WTC11 (cell line): ENCODE data around the gene SEMA3C. TPM values are rescaled to one million over a fixed set of nuclear protein-coding genes. Genes with fewer than 3 reads are reported as not detected.

ENCODE experiments used
- ATAC-seq: fragments of 200-7000 bp; cut with Tn5 transposase; 2 replicates; pipeline ENCODE4 v1.10.0; 2021; ENCODE audit warnings: mild to moderate bottlenecking, moderate library complexity
- CTCF ChIA-PET: fragments of 300-600 bp; sonication (Branson Sonifier 250); formaldehyde crosslinking; loops from one replicate; lab custom pipeline; 2021; ENCODE audit warnings: antibody characterized with exemption; lab: Charles Lee
- POLR2A ChIA-PET: fragments of 350-600 bp; sonication (Branson Sonifier 250); formaldehyde crosslinking; loops from one replicate; lab custom pipeline; 2021; ENCODE audit warnings: antibody characterized with exemption; lab: Charles Lee
- DNase-seq: peaks from one replicate; pipeline ENCODE4 v3.0.0; 2021; ENCODE audit warnings: low spot score
- H3K27ac Mint-ChIP-seq: 2 replicates; pipeline ENCODE4 v1.8.0; 2021; ENCODE audit warnings: mixed read lengths
- H3K27me3 Mint-ChIP-seq: 2 replicates; pipeline ENCODE4 v1.8.0; 2021; ENCODE audit warnings: low read depth, mild to moderate bottlenecking, moderate library complexity, mixed read lengths
- H3K36me3 Mint-ChIP-seq: 2 replicates; pipeline ENCODE4 v1.8.0; 2021; ENCODE audit warnings: mixed read lengths
- H3K4me1 Mint-ChIP-seq: 2 replicates; pipeline ENCODE4 v1.8.0; 2022; ENCODE audit warnings: mixed read lengths
- H3K4me3 Mint-ChIP-seq: 2 replicates; pipeline ENCODE4 v1.8.0; 2021; ENCODE audit warnings: mild to moderate bottlenecking, moderate library complexity, mixed read lengths
- H3K9me3 Mint-ChIP-seq: 2 replicates; pipeline ENCODE4 v1.8.0; 2021; ENCODE audit warnings: mixed read lengths
- CDX4 ChIP-seq: fragments of 250-450 bp; sonication (Bioruptor Pico); IDR thresholded peaks from 2 replicates; pipeline ENCODE4 v1.9.0; 2021; ENCODE audit warnings: moderate library complexity, mild to moderate bottlenecking, inconsistent platforms, borderline replicate concordance
- E2F5 ChIP-seq: sonication (generic); formaldehyde crosslinking; IDR thresholded peaks from 2 replicates; pipeline ENCODE4 v1.8.1; 2022; ENCODE audit warnings: mild to moderate bottlenecking, moderate library complexity, missing genetic modification reagents
- GRHL2 ChIP-seq: fragments of 250-450 bp; sonication (Bioruptor Pico); IDR thresholded peaks from 2 replicates; pipeline ENCODE4 v1.8.0; 2022; ENCODE audit warnings: mild to moderate bottlenecking, moderate library complexity; ENCODE audit not compliant: insufficient replicate concordance, severe bottlenecking
- IRF1 ChIP-seq: sonication (generic); formaldehyde crosslinking; IDR thresholded peaks from 2 replicates; pipeline ENCODE4 v1.8.0; 2023; ENCODE audit warnings: missing genetic modification reagents
- JAZF1 ChIP-seq: fragments of 250-450 bp; sonication (Bioruptor Pico); IDR thresholded peaks from 2 replicates; pipeline ENCODE4 v1.9.0; 2021; ENCODE audit warnings: moderate library complexity, mild to moderate bottlenecking, inconsistent platforms
- MAX ChIP-seq: sonication (generic); formaldehyde crosslinking; IDR thresholded peaks from 2 replicates; pipeline ENCODE4 v1.8.0; 2022; ENCODE audit warnings: mild to moderate bottlenecking, missing genetic modification reagents
- MYBL2 ChIP-seq: sonication (generic); formaldehyde crosslinking; IDR thresholded peaks from 2 replicates; pipeline ENCODE4 v1.8.1; 2023; ENCODE audit warnings: mild to moderate bottlenecking, moderate library complexity, missing genetic modification reagents
- NFATC4 ChIP-seq: fragments of 250-450 bp; sonication (Bioruptor Pico); IDR thresholded peaks from 2 replicates; pipeline ENCODE4 v1.9.0; 2021; ENCODE audit warnings: mild to moderate bottlenecking
- NFYB ChIP-seq: sonication (generic); formaldehyde crosslinking; conservative IDR thresholded peaks from 2 replicates; pipeline ENCODE4 v1.8.0; 2022; ENCODE audit warnings: low read depth, missing genetic modification reagents
- NR1H2 ChIP-seq: sonication (generic); formaldehyde crosslinking; IDR thresholded peaks from 2 replicates; pipeline ENCODE4 v1.9.0; 2021; ENCODE audit warnings: mild to moderate bottlenecking, moderate library complexity, missing genetic modification reagents
- NR2C2 ChIP-seq: sonication (generic); formaldehyde crosslinking; IDR thresholded peaks from 2 replicates; pipeline ENCODE4 v1.8.0; 2022; ENCODE audit warnings: mild to moderate bottlenecking, missing genetic modification reagents
- NR3C1 ChIP-seq: sonication (generic); formaldehyde crosslinking; conservative IDR thresholded peaks from 2 replicates; pipeline ENCODE4 v1.8.1; 2023; ENCODE audit warnings: low read depth, mild to moderate bottlenecking, missing genetic modification reagents
- OVOL2 ChIP-seq: fragments of 250-450 bp; sonication (Bioruptor Pico); IDR thresholded peaks from 2 replicates; pipeline ENCODE4 v1.9.0; 2021; ENCODE audit warnings: mild to moderate bottlenecking, borderline replicate concordance
- TCF7 ChIP-seq: sonication (generic); formaldehyde crosslinking; IDR thresholded peaks from 2 replicates; pipeline ENCODE4 v1.8.0; 2022; ENCODE audit warnings: mild to moderate bottlenecking, low read depth, missing genetic modification reagents, moderate library complexity
- TEAD1 ChIP-seq: sonication (generic); formaldehyde crosslinking; IDR thresholded peaks from 2 replicates; pipeline ENCODE4 v1.8.0; 2022; ENCODE audit warnings: mild to moderate bottlenecking, missing genetic modification reagents
- ZBTB21 ChIP-seq: sonication (generic); formaldehyde crosslinking; IDR thresholded peaks from 2 replicates; pipeline ENCODE4 v1.8.1; 2023; ENCODE audit warnings: mild to moderate bottlenecking, missing genetic modification reagents, borderline replicate concordance
- total RNA-seq: library from RNA; stranded (reverse); gene quantifications from 3 replicates; pipeline ENCODE4 v1.2.3, GENCODE V29; 2021
- TF ChIP-seq, protein P1 (sequence below): sonication (generic); formaldehyde crosslinking; IDR thresholded peaks from 2 replicates; pipeline ENCODE4 v1.8.1; 2022; ENCODE audit warnings: low read depth, missing genetic modification reagents, borderline replicate concordance
- TF ChIP-seq, protein P2 (sequence below): sonication (generic); formaldehyde crosslinking; IDR thresholded peaks from 2 replicates; pipeline ENCODE4 v1.8.1; 2023; ENCODE audit warnings: mild to moderate bottlenecking, missing genetic modification reagents, moderate library complexity
- TF ChIP-seq, protein P3 (sequence below): sonication (generic); formaldehyde crosslinking; IDR thresholded peaks from 2 replicates; pipeline ENCODE4 v1.8.0; 2022; ENCODE audit warnings: missing genetic modification reagents
- TF ChIP-seq, protein P4 (sequence below): sonication (generic); formaldehyde crosslinking; IDR thresholded peaks from 2 replicates; pipeline ENCODE4 v1.8.1; 2022; ENCODE audit warnings: low read depth, mild to moderate bottlenecking, moderate library complexity, missing genetic modification reagents, borderline replicate concordance

SEMA3C gene
- total RNA-seq, 1 experiment from 2014 or later, result 2.1 TPM

- no peak for TF ChIP-seq TEAD1 (CRISPR knock-in tag)
- TF ChIP-seq, protein P1, sequence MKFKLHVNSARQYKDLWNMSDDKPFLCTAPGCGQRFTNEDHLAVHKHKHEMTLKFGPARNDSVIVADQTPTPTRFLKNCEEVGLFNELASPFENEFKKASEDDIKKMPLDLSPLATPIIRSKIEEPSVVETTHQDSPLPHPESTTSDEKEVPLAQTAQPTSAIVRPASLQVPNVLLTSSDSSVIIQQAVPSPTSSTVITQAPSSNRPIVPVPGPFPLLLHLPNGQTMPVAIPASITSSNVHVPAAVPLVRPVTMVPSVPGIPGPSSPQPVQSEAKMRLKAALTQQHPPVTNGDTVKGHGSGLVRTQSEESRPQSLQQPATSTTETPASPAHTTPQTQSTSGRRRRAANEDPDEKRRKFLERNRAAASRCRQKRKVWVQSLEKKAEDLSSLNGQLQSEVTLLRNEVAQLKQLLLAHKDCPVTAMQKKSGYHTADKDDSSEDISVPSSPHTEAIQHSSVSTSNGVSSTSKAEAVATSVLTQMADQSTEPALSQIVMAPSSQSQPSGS, result no peak
- TF ChIP-seq, protein P2, sequence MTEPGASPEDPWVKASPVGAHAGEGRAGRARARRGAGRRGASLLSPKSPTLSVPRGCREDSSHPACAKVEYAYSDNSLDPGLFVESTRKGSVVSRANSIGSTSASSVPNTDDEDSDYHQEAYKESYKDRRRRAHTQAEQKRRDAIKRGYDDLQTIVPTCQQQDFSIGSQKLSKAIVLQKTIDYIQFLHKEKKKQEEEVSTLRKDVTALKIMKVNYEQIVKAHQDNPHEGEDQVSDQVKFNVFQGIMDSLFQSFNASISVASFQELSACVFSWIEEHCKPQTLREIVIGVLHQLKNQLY (CRISPR knock-in tag), result no peak
- TF ChIP-seq, all 79 proteins: peak for 0
Observed at GRCh38 chr7:80734011-80734410, 184.8 kb downstream of the SEMA3C start (continued).

- CTCF ChIA-PET, result interaction anchor here (1.6 kb wide), 1 partner anchor 10 kb away, joined by 6 read pairs; no protein-coding TSS in a partner anchor
- Mint-ChIP-seq H3K27ac (no peak overlapping the region), H3K4me1 (peaks cover 23% of the 10 kb centered on the region), H3K27me3 (peaks cover 4% of the 10 kb centered on the region), H3K9me3 (peaks cover 9% of the 10 kb centered on the region), H3K4me3 (no peak overlapping the region), H3K36me3 (no peaks in the 10 kb centered on the region)
- ATAC-seq, result no peak
- TF ChIP-seq NFYB (CRISPR knock-in tag), result no peak
- no peak for TF ChIP-seq GRHL2
- TF ChIP-seq, protein P3, sequence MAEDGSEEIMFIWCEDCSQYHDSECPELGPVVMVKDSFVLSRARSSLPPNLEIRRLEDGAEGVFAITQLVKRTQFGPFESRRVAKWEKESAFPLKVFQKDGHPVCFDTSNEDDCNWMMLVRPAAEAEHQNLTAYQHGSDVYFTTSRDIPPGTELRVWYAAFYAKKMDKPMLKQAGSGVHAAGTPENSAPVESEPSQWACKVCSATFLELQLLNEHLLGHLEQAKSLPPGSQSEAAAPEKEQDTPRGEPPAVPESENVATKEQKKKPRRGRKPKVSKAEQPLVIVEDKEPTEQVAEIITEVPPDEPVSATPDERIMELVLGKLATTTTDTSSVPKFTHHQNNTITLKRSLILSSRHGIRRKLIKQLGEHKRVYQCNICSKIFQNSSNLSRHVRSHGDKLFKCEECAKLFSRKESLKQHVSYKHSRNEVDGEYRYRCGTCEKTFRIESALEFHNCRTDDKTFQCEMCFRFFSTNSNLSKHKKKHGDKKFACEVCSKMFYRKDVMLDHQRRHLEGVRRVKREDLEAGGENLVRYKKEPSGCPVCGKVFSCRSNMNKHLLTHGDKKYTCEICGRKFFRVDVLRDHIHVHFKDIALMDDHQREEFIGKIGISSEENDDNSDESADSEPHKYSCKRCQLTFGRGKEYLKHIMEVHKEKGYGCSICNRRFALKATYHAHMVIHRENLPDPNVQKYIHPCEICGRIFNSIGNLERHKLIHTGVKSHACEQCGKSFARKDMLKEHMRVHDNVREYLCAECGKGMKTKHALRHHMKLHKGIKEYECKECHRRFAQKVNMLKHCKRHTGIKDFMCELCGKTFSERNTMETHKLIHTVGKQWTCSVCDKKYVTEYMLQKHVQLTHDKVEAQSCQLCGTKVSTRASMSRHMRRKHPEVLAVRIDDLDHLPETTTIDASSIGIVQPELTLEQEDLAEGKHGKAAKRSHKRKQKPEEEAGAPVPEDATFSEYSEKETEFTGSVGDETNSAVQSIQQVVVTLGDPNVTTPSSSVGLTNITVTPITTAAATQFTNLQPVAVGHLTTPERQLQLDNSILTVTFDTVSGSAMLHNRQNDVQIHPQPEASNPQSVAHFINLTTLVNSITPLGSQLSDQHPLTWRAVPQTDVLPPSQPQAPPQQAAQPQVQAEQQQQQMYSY (CRISPR knock-in tag), result no peak
- no peak for TF ChIP-seq E2F5
- TF ChIP-seq NR3C1 (CRISPR knock-in tag), result no peak
- no peak for TF ChIP-seq IRF1
- TF ChIP-seq OVOL2, result no peak
- TF ChIP-seq MYBL2 (CRISPR knock-in tag), result no peak
- no peak for TF ChIP-seq MAX (CRISPR knock-in tag)
- no peak for TF ChIP-seq ZBTB21
- TF ChIP-seq CDX4 (CRISPR knock-in tag), result no peak
- no peak for TF ChIP-seq JAZF1 (CRISPR knock-in tag)
- no peak for TF ChIP-seq NR2C2 (CRISPR knock-in tag)
- TF ChIP-seq, protein P4, sequence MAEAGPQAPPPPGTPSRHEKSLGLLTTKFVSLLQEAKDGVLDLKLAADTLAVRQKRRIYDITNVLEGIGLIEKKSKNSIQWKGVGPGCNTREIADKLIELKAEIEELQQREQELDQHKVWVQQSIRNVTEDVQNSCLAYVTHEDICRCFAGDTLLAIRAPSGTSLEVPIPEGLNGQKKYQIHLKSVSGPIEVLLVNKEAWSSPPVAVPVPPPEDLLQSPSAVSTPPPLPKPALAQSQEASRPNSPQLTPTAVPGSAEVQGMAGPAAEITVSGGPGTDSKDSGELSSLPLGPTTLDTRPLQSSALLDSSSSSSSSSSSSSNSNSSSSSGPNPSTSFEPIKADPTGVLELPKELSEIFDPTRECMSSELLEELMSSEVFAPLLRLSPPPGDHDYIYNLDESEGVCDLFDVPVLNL (CRISPR knock-in tag), result no peak
- TF ChIP-seq TCF7 (CRISPR knock-in tag), result no peak
- no peak for TF ChIP-seq NFATC4
- TF ChIP-seq NR1H2 (CRISPR knock-in tag), result no peak
- DNase-seq, result no peak
- POLR2A ChIA-PET, result no interaction called here
Observed at GRCh38 chr7:80733333-80733915, 185.4 kb downstream of the SEMA3C start.
